Measurements from ENCODE around the gene CENPT. TPM values are rescaled to one million over a fixed set of nuclear protein-coding genes. Genes with fewer than 3 reads are reported as not detected.

CENPT gene
- total and polyA plus RNA-seq, 11 donors: 14.4 to 31.2 (median 21.8) TPM

DNA sequence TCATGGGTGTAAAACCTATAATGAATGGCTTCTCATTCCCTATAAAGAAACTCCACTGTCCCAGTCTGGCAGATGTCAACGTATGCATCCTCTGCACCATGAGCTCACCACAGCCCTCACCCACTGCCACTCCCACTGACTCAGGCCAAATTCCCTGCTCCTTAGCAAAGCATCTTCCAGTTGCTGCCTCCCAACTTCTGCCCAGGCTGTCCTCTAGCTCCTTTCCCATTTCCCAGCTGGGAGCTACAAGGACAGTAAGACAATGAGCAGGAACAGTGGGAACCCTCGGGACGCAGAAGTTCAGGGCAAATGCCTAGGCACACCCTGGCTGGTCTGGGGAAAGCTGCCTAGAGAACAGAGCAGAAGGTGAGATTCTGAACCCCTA is 14.5 kb downstream of the CENPT start:
- Histone ChIP-seq H3K36me3 (peaks cover 0 to 43% (median 40%) of the 10 kb centered on the region in 9 donors), H3K27ac (peak overlapping the region in 10 of 12 donors; percentile 1 to 86 (median 72)), H3K4me3 (peak overlapping the region; percentile 60 to 94 (median 81)), H3K27me3 (no peaks in the 10 kb centered on the region), H3K9me3 (no peaks in the 10 kb centered on the region), H3K4me1 (peaks cover 0 to 19% (median 14%) of the 10 kb centered on the region in 12 donors)
- peak in 2 of 4 donors; percentile 1 to 16 for ATAC-seq
- TF ChIP-seq, protein P1, sequence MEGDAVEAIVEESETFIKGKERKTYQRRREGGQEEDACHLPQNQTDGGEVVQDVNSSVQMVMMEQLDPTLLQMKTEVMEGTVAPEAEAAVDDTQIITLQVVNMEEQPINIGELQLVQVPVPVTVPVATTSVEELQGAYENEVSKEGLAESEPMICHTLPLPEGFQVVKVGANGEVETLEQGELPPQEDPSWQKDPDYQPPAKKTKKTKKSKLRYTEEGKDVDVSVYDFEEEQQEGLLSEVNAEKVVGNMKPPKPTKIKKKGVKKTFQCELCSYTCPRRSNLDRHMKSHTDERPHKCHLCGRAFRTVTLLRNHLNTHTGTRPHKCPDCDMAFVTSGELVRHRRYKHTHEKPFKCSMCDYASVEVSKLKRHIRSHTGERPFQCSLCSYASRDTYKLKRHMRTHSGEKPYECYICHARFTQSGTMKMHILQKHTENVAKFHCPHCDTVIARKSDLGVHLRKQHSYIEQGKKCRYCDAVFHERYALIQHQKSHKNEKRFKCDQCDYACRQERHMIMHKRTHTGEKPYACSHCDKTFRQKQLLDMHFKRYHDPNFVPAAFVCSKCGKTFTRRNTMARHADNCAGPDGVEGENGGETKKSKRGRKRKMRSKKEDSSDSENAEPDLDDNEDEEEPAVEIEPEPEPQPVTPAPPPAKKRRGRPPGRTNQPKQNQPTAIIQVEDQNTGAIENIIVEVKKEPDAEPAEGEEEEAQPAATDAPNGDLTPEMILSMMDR (IDR thresholded peaks at IDR 0.05): no peak
- no peak for TF ChIP-seq POLR2A (IDR thresholded peaks at IDR 0.05)
- peak in 1 of 5 donors; percentile 18 for DNase-seq
- intact Hi-C loops (cut with DNase I): loop anchor here in 7 of 10 donors (5.0 to 10.0 kb wide), 5 partner anchors 39 to 168 kb away; partner anchors contain the start of genes EDC4 (in 2 of the 7), ACD (in 1 of the 7), C16orf86 (in 1 of the 7) and ENKD1 (in 1 of the 7)
- 0 to 2% (median 0%) methylated on average over 3 of the region's 3 CpGs for WGBS, 4 donors

DNA sequence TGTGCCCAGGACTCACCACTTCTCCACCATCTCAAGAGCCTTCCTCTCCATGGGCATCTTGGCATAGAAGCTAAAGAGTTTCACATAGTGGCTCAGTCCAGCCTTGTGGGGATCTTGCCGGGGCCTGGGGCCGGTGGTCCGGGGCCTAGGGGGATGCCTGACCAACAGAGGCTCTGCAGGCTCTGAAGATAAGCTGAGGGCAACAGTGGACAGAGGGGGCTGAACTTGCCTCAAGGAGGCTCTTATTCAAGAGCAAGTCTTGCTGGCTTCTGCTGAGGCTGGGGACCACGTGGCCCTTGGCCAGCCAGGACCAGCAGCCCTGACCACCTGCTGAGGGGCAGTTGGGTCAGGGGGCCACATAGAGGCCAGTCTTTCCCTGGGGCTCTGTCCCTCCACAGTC is 18.8 kb downstream of the CENPT start:
- Histone ChIP-seq H3K9me3 (no peaks in the 10 kb centered on the region), H3K4me3 (no peak overlapping the region), H3K36me3 (peaks cover 0 to 58% (median 40%) of the 10 kb centered on the region in 9 donors), H3K27me3 (no peaks in the 10 kb centered on the region), H3K4me1 (peaks cover 0 to 13% (median 8%) of the 10 kb centered on the region in 12 donors), H3K27ac (no peak overlapping the region)
- DNase-seq: peak in 1 of 5 donors; percentile 39
- TF ChIP-seq, protein P1 (IDR thresholded peaks at IDR 0.05): no peak
- no peak for TF ChIP-seq POLR2A (IDR thresholded peaks at IDR 0.05)
- no peak for ATAC-seq
- intact Hi-C loops (cut with DNase I): loop anchor here in 1 of 10 donors (5.0 kb wide), 2 partner anchors 156 to 214 kb away; no protein-coding TSS in a partner anchor
- WGBS, 4 donors: 94 to 96% (median 96%) methylated on average over 4 of the region's 4 CpGs; no CpG with 5 or more reads in 1 of the 4 donors

DNA sequence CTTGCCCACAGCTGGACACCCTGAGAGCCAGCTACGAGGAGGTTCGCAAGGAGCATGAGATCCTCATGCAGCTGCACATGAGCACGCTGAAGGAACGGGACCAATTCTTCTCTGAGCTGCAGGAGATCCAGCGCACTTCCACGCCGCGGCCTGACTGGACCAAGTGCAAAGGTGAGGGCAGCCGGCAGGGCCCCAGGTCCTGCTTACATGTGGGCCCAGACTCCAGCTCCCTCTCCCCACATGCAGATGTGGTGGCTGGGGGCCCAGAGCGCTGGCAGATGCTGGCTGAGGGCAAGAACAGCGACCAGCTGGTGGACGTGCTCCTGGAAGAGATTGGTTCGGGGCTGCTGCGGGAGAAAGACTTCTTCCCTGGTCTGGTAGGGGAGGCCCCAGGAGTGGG is 21.6 kb downstream of the CENPT start:
- no peaks in the 10 kb centered on the region for H3K27me3 ChIP-seq
- 88 to 96% (median 94%) methylated on average over 9 to 14 of the region's 14 CpGs for WGBS, 4 donors
- no peak overlapping the region for H3K27ac ChIP-seq
- H3K4me1 ChIP-seq: no peaks in the 10 kb centered on the region
- ATAC-seq (no peak), DNase-seq (peak in 1 of 5 donors; percentile 42)
- H3K36me3 ChIP-seq: peaks cover 0 to 45% (median 28%) of the 10 kb centered on the region in 9 donors
- H3K4me3 ChIP-seq: no peak overlapping the region
- TF ChIP-seq, protein P1 (IDR thresholded peaks at IDR 0.05): no peak
- TF ChIP-seq POLR2A (IDR thresholded peaks at IDR 0.05): no peak
- H3K9me3 ChIP-seq: no peaks in the 10 kb centered on the region
- intact Hi-C loops (cut with DNase I): loop anchor here in 1 of 10 donors (5.0 kb wide), 2 partner anchors 154 to 216 kb away; no protein-coding TSS in a partner anchor

DNA sequence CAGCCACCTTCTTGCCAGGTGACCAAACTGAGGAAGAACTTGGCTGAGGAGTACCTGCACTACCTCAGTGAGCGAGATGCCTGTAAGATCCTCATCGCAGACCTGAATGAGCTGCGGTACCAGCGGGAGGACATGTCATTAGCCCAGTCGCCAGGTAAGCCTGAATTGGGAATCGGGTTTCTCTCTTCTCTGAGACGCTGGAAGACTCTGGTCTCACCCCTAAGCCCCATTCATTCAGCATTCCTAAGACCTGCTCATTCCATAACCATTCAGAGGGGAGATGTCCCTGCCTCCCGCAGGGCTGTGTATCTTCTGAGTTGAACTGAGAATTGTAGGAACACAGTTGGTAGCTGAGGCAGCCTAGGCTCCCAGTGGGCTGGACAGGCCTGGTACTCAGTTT is 22.4 kb downstream of the CENPT start:
- 87 to 91% (median 88%) methylated on average over 8 of the region's 8 CpGs for WGBS, 4 donors
- no peaks in the 10 kb centered on the region for H3K9me3 ChIP-seq
- DNase-seq: peak in 1 of 5 donors; percentile 11
- intact Hi-C loops (cut with DNase I): loop anchor here in 1 of 10 donors (5.0 kb wide), 2 partner anchors 153 to 217 kb away; no protein-coding TSS in a partner anchor
- H3K27me3 ChIP-seq: no peaks in the 10 kb centered on the region
- peaks cover 0 to 38% (median 20%) of the 10 kb centered on the region in 9 donors for H3K36me3 ChIP-seq
- no peak overlapping the region for H3K4me3 ChIP-seq
- no peak overlapping the region for H3K27ac ChIP-seq
- ATAC-seq: no peak
- H3K4me1 ChIP-seq: no peaks in the 10 kb centered on the region
- TF ChIP-seq, protein P1 (IDR thresholded peaks at IDR 0.05): no peak
- no peak for TF ChIP-seq POLR2A (IDR thresholded peaks at IDR 0.05)
